ENCODE measurements around the gene CDH9.

Gene CDH9

DNA sequence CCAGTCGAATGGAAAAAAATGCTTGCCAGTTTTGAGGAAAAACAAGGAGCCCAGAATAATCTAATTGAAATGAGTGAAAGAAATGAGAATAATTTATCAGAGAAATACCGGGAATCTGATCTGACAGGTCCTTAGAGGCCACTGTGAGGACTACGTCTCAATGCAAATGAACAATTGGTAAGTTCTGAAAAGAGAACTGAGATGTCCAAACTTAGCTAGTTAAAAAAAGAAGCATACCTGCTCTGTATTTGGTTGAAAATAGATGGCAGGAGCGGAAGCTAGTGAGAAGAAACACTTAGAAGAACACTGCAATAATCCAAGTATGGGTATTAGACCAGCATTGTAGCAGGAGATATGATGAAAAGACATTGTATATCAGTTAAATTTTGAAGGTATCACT lies 161.2 kb downstream of the CDH9 start:
- Histone ChIP-seq H3K79me2 (ENCODE audit: control insufficient read depth, insufficient read depth, low read length) (no peaks in the 10 kb centered on the region), H3K9ac (ENCODE audit: low read length) (no peak overlapping the region), H3K79me1 (ENCODE audit: low read length) (no peaks in the 10 kb centered on the region), H3K4ac (ENCODE audit: low read depth, low read length) (no peak overlapping the region), H4K8ac (ENCODE audit: low read depth, low read length) (no peak overlapping the region), H3K4me3 (ENCODE audit: low read length) (no peak overlapping the region), H2BK15ac (replicated peaks; ENCODE audit: low read depth) (no peak overlapping the region), H3K4me2 (ENCODE audit: low read length) (no peak overlapping the region), H3K27ac (ENCODE audit: low read depth, low read length) (no peak overlapping the region), H2BK5ac (ENCODE audit: low read length) (no peak overlapping the region), H2BK120ac (ENCODE audit: low read depth, low read length) (no peak overlapping the region), H3K27me3 (ENCODE audit: insufficient read depth, low read length, poor library complexity) (no peaks in the 10 kb centered on the region), H3K56ac (ENCODE audit: low read length) (no peak overlapping the region), H3K36me3 (ENCODE audit: control insufficient read depth, insufficient read depth, low read length) (no peaks in the 10 kb centered on the region), H3K4me1 (ENCODE audit: control insufficient read depth, low read depth, low read length) (no peaks in the 10 kb centered on the region), H4K5ac (ENCODE audit: low read length) (no peak overlapping the region), H3K18ac (ENCODE audit: low read length) (no peak overlapping the region), H3K23ac (ENCODE audit: low read length) (no peak overlapping the region), H2AK5ac (ENCODE audit: low read length) (no peak overlapping the region)
- no peak for DNase-seq
- WGBS (ENCODE audit: extremely low coverage, insufficient coverage, low lambda C conversion rate): no CpG with 5 or more reads among the region's 4 CpGs

DNA sequence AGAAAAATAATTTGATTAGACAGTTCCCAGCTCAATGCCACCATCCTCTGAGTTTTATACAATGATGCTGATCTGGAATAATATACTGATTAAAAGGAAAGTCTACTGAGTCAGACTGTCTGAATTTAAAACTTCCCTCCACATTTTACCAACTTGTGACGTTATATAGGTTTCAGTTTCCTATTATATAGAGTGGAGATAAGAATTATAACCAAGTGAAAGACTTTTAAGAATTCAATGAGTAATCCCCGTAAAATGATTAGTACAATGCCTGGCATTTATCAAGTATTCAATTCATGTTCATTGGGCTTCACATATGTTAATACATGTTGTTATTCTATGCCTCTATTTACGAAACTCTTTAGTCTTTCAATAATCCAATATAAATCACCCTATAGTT lies 166.0 kb downstream of the CDH9 start:
- no peak for DNase-seq
- no peak overlapping the region for H3K9ac ChIP-seq (ENCODE audit: low read length)
- no peak overlapping the region for H4K8ac ChIP-seq (ENCODE audit: low read depth, low read length)
- no peak overlapping the region for H2AK5ac ChIP-seq (ENCODE audit: low read length)
- no peaks in the 10 kb centered on the region for H3K79me2 ChIP-seq (ENCODE audit: control insufficient read depth, insufficient read depth, low read length)
- no peak overlapping the region for H2BK5ac ChIP-seq (ENCODE audit: low read length)
- no peak overlapping the region for H2BK15ac ChIP-seq (replicated peaks; ENCODE audit: low read depth)
- no peak overlapping the region for H3K18ac ChIP-seq (ENCODE audit: low read length)
- no peak overlapping the region for H4K5ac ChIP-seq (ENCODE audit: low read length)
- H3K4me1 ChIP-seq (ENCODE audit: control insufficient read depth, low read depth, low read length): no peaks in the 10 kb centered on the region
- no peaks in the 10 kb centered on the region for H3K79me1 ChIP-seq (ENCODE audit: low read length)
- no peak overlapping the region for H3K27ac ChIP-seq (ENCODE audit: low read depth, low read length)
- no peak overlapping the region for H3K23ac ChIP-seq (ENCODE audit: low read length)
- no peak overlapping the region for H3K4me3 ChIP-seq (ENCODE audit: low read length)
- H2BK120ac ChIP-seq (ENCODE audit: low read depth, low read length): no peak overlapping the region
- H3K4me2 ChIP-seq (ENCODE audit: low read length): no peak overlapping the region
- no peak overlapping the region for H3K56ac ChIP-seq (ENCODE audit: low read length)
- H3K4ac ChIP-seq (ENCODE audit: low read depth, low read length): no peak overlapping the region
- no peaks in the 10 kb centered on the region for H3K36me3 ChIP-seq (ENCODE audit: control insufficient read depth, insufficient read depth, low read length)
- WGBS (ENCODE audit: extremely low coverage, insufficient coverage, low lambda C conversion rate): 100% methylated on average over 1 of the region's 3 CpGs
- H3K27me3 ChIP-seq (ENCODE audit: insufficient read depth, low read length, poor library complexity): no peaks in the 10 kb centered on the region

DNA sequence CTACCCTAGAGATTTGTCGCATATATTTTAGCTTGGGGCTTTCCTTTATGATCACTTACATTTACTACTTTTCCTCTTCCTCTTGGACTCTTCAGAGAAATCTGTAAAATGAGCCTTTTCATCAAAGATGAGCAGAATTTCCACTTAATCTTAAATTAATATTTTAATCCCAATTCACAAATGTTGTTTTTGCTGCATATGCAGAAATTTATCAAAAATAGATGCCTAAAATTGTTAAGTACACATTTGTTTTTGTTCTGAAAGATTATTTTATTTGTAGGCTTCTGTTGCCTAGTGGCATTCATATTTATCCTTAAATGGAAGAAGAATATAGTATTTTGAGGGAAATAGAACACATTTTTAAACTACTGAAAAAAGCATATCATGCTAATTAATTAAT lies 168.6 kb downstream of the CDH9 start:
- H3K23ac ChIP-seq (ENCODE audit: low read length): no peak overlapping the region
- H3K79me2 ChIP-seq (ENCODE audit: control insufficient read depth, insufficient read depth, low read length): no peaks in the 10 kb centered on the region
- no peak overlapping the region for H3K9ac ChIP-seq (ENCODE audit: low read length)
- no peak overlapping the region for H2BK15ac ChIP-seq (replicated peaks; ENCODE audit: low read depth)
- H4K5ac ChIP-seq (ENCODE audit: low read length): no peak overlapping the region
- H3K4ac ChIP-seq (ENCODE audit: low read depth, low read length): no peak overlapping the region
- H3K4me1 ChIP-seq (ENCODE audit: control insufficient read depth, low read depth, low read length): no peaks in the 10 kb centered on the region
- H3K27me3 ChIP-seq (ENCODE audit: insufficient read depth, low read length, poor library complexity): no peaks in the 10 kb centered on the region
- H3K36me3 ChIP-seq (ENCODE audit: control insufficient read depth, insufficient read depth, low read length): no peaks in the 10 kb centered on the region
- H2BK5ac ChIP-seq (ENCODE audit: low read length): no peak overlapping the region
- no peak overlapping the region for H3K4me2 ChIP-seq (ENCODE audit: low read length)
- no peak overlapping the region for H3K4me3 ChIP-seq (ENCODE audit: low read length)
- no peak overlapping the region for H3K56ac ChIP-seq (ENCODE audit: low read length)
- H3K18ac ChIP-seq (ENCODE audit: low read length): no peak overlapping the region
- H3K79me1 ChIP-seq (ENCODE audit: low read length): no peaks in the 10 kb centered on the region
- WGBS (ENCODE audit: extremely low coverage, insufficient coverage, low lambda C conversion rate): no CpG with 5 or more reads among the region's 1 CpG
- DNase-seq: no peak
- H3K27ac ChIP-seq (ENCODE audit: low read depth, low read length): no peak overlapping the region
- no peak overlapping the region for H2AK5ac ChIP-seq (ENCODE audit: low read length)
- no peak overlapping the region for H4K8ac ChIP-seq (ENCODE audit: low read depth, low read length)
- no peak overlapping the region for H2BK120ac ChIP-seq (ENCODE audit: low read depth, low read length)

DNA sequence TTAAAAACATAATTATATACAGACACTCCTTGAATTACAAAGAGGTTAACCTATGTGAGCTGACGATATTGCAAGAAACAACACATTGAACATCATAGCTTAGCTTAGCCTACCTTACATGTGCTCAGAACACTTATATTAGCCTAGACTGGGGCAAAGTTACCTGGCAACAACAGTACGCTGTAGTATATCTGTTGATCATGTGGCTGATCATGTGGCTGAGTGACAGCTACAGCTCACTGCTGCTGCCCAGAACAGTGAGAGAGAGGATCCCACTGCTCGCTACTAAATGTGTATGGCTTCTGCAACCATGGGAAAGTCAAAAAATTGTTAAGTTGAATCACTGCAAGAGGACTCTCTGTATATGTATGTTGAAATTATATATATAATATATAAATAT lies 169.9 kb downstream of the CDH9 start:
- no peak overlapping the region for H3K18ac ChIP-seq (ENCODE audit: low read length)
- no peak overlapping the region for H3K9ac ChIP-seq (ENCODE audit: low read length)
- H2BK15ac ChIP-seq (replicated peaks; ENCODE audit: low read depth): no peak overlapping the region
- H3K23ac ChIP-seq (ENCODE audit: low read length): no peak overlapping the region
- no peaks in the 10 kb centered on the region for H3K79me1 ChIP-seq (ENCODE audit: low read length)
- H3K56ac ChIP-seq (ENCODE audit: low read length): no peak overlapping the region
- H2AK5ac ChIP-seq (ENCODE audit: low read length): no peak overlapping the region
- no peak overlapping the region for H3K27ac ChIP-seq (ENCODE audit: low read depth, low read length)
- no peak overlapping the region for H2BK5ac ChIP-seq (ENCODE audit: low read length)
- no peaks in the 10 kb centered on the region for H3K4me1 ChIP-seq (ENCODE audit: control insufficient read depth, low read depth, low read length)
- H3K36me3 ChIP-seq (ENCODE audit: control insufficient read depth, insufficient read depth, low read length): no peaks in the 10 kb centered on the region
- no CpG with 5 or more reads among the region's 3 CpGs for WGBS (ENCODE audit: extremely low coverage, insufficient coverage, low lambda C conversion rate)
- H3K79me2 ChIP-seq (ENCODE audit: control insufficient read depth, insufficient read depth, low read length): no peaks in the 10 kb centered on the region
- no peaks in the 10 kb centered on the region for H3K27me3 ChIP-seq (ENCODE audit: insufficient read depth, low read length, poor library complexity)
- no peak overlapping the region for H3K4me2 ChIP-seq (ENCODE audit: low read length)
- H3K4me3 ChIP-seq (ENCODE audit: low read length): no peak overlapping the region
- H3K4ac ChIP-seq (ENCODE audit: low read depth, low read length): no peak overlapping the region
- DNase-seq: no peak
- H2BK120ac ChIP-seq (ENCODE audit: low read depth, low read length): no peak overlapping the region
- no peak overlapping the region for H4K5ac ChIP-seq (ENCODE audit: low read length)
- H4K8ac ChIP-seq (ENCODE audit: low read depth, low read length): no peak overlapping the region

DNA sequence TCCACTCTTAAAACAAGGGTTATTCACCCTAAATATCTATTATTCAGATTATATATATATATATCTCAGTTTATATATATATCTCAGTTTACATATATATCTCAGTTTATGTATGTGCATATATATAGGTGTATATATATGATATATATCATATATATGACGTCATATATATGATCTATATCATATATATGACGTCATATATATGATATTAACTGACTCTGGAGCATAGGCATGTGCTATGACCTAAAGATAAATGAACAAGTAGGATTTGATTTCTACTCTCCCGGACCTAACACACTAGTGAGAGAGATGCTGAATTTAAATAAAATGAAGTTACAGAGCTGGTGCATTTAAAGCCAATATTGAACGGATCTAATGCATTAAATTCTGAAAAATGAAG lies 174.3 kb downstream of the CDH9 start:
- DNase-seq: no peak
- H3K4ac ChIP-seq (ENCODE audit: low read depth, low read length): no peak overlapping the region
- H3K4me3 ChIP-seq (ENCODE audit: low read length): no peak overlapping the region
- H3K23ac ChIP-seq (ENCODE audit: low read length): no peak overlapping the region
- H3K27me3 ChIP-seq (ENCODE audit: insufficient read depth, low read length, poor library complexity): no peaks in the 10 kb centered on the region
- no peaks in the 10 kb centered on the region for H3K36me3 ChIP-seq (ENCODE audit: control insufficient read depth, insufficient read depth, low read length)
- H4K8ac ChIP-seq (ENCODE audit: low read depth, low read length): no peak overlapping the region
- H2BK5ac ChIP-seq (ENCODE audit: low read length): no peak overlapping the region
- H3K79me1 ChIP-seq (ENCODE audit: low read length): no peaks in the 10 kb centered on the region
- no peak overlapping the region for H3K56ac ChIP-seq (ENCODE audit: low read length)
- H2BK15ac ChIP-seq (replicated peaks; ENCODE audit: low read depth): no peak overlapping the region
- no peak overlapping the region for H3K18ac ChIP-seq (ENCODE audit: low read length)
- H3K9ac ChIP-seq (ENCODE audit: low read length): no peak overlapping the region
- H2BK120ac ChIP-seq (ENCODE audit: low read depth, low read length): no peak overlapping the region
- WGBS (ENCODE audit: extremely low coverage, insufficient coverage, low lambda C conversion rate): no CpG with 5 or more reads among the region's 4 CpGs
- no peaks in the 10 kb centered on the region for H3K79me2 ChIP-seq (ENCODE audit: control insufficient read depth, insufficient read depth, low read length)
- no peak overlapping the region for H3K4me2 ChIP-seq (ENCODE audit: low read length)
- no peaks in the 10 kb centered on the region for H3K4me1 ChIP-seq (ENCODE audit: control insufficient read depth, low read depth, low read length)
- no peak overlapping the region for H3K27ac ChIP-seq (ENCODE audit: low read depth, low read length)
- no peak overlapping the region for H2AK5ac ChIP-seq (ENCODE audit: low read length)
- no peak overlapping the region for H4K5ac ChIP-seq (ENCODE audit: low read length)

DNA sequence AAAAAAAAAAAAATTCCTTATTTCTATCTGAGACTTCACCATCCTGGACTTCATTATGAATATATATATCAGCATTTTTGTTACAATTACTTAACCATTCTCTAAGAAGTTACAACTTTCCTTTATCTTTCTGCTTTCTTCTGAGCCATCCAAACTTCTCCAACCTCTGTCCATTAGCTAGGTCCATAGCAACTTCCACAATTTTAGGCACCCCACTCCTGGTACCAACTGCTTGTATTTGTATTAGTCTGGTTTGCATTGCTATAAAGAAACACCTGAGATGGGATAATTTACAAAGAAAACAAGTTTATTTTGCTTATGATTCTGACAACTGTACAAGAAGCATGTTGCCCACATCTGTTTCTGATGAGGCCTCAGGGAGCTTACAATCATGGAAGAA lies 182.1 kb downstream of the CDH9 start:
- Histone ChIP-seq H2BK5ac (ENCODE audit: low read length) (no peak overlapping the region), H2BK15ac (replicated peaks; ENCODE audit: low read depth) (no peak overlapping the region), H3K56ac (ENCODE audit: low read length) (no peak overlapping the region), H3K4me2 (ENCODE audit: low read length) (no peak overlapping the region), H3K9ac (ENCODE audit: low read length) (no peak overlapping the region), H3K4ac (ENCODE audit: low read depth, low read length) (no peak overlapping the region), H3K18ac (ENCODE audit: low read length) (no peak overlapping the region), H4K5ac (ENCODE audit: low read length) (no peak overlapping the region), H3K27ac (ENCODE audit: low read depth, low read length) (no peak overlapping the region), H2BK120ac (ENCODE audit: low read depth, low read length) (no peak overlapping the region), H2AK5ac (ENCODE audit: low read length) (no peak overlapping the region), H3K79me1 (ENCODE audit: low read length) (no peaks in the 10 kb centered on the region), H3K79me2 (ENCODE audit: control insufficient read depth, insufficient read depth, low read length) (no peaks in the 10 kb centered on the region), H3K23ac (ENCODE audit: low read length) (no peak overlapping the region), H3K4me3 (ENCODE audit: low read length) (no peak overlapping the region), H3K4me1 (ENCODE audit: control insufficient read depth, low read depth, low read length) (no peaks in the 10 kb centered on the region), H4K8ac (ENCODE audit: low read depth, low read length) (no peak overlapping the region), H3K27me3 (ENCODE audit: insufficient read depth, low read length, poor library complexity) (no peaks in the 10 kb centered on the region), H3K36me3 (ENCODE audit: control insufficient read depth, insufficient read depth, low read length) (no peaks in the 10 kb centered on the region)
- DNase-seq: no peak
